VCaP (cell line): ENCODE measurements around the gene TNFRSF1B.

ENCODE experiments used
- H3K27ac ChIP-seq: fragments of 450-650 bp; 2 replicates; pipeline ENCODE4 v1.5.1; 2017
- TF ChIP-seq, protein P1 (sequence below): fragments of 450-650 bp; conservative IDR thresholded peaks from 2 replicates; pipeline ENCODE4 v1.5.1; 2017; ENCODE audit warnings: mild to moderate bottlenecking, moderate library complexity

TNFRSF1B gene

GRCh38 chr1:12200208-12200607, 33.4 kb downstream of the TNFRSF1B start:
- TF ChIP-seq, protein P1, sequence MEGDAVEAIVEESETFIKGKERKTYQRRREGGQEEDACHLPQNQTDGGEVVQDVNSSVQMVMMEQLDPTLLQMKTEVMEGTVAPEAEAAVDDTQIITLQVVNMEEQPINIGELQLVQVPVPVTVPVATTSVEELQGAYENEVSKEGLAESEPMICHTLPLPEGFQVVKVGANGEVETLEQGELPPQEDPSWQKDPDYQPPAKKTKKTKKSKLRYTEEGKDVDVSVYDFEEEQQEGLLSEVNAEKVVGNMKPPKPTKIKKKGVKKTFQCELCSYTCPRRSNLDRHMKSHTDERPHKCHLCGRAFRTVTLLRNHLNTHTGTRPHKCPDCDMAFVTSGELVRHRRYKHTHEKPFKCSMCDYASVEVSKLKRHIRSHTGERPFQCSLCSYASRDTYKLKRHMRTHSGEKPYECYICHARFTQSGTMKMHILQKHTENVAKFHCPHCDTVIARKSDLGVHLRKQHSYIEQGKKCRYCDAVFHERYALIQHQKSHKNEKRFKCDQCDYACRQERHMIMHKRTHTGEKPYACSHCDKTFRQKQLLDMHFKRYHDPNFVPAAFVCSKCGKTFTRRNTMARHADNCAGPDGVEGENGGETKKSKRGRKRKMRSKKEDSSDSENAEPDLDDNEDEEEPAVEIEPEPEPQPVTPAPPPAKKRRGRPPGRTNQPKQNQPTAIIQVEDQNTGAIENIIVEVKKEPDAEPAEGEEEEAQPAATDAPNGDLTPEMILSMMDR = no peak
- no peak overlapping the region for H3K27ac ChIP-seq

DNA sequence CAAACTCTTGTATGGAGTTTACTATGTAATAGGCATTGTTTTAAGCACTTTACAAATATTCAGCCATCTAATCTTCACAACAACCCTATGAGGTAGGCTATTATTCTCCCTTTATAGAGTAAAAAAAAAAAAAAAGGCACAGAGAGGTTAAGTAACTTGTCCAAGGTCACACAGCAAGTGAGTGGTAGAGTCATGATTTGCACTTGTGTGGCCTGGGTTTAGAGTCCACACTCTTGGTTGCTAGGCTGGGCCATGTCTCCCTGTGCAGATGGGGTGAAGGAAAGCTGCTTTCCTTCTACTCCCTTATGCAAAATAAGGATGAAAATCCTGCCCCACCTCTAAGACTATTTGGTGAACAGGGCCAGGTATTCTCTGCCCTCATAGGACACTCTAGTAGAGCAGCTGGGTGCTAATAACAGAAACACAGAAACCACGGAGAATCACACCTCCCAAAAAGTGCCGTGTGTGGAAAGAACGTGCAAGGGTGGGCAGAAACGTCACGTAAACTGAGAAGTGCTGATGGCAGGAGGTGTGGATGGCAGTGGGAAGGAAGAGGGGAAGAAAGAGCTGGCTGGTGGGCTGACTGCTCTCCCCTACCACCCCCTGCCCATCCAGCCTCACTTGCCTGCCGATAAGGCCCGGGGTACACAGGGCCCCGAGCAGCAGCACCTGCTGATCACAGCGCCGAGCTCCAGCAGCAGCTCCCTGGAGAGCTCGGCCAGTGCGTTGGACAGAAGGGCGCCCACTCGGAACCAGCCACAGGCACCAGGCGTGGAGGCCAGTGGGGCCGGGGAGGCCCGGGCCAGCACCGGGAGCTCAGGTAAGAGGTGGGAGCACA, 34.8 kb downstream of the TNFRSF1B start:
- TF ChIP-seq, protein P1 = no peak
- H3K27ac ChIP-seq = no peak overlapping the region

GRCh38 chr1:12202190-12202497, 35.4 kb downstream of the TNFRSF1B start:
- TF ChIP-seq, protein P1 = no peak
- no peak overlapping the region for H3K27ac ChIP-seq

DNA sequence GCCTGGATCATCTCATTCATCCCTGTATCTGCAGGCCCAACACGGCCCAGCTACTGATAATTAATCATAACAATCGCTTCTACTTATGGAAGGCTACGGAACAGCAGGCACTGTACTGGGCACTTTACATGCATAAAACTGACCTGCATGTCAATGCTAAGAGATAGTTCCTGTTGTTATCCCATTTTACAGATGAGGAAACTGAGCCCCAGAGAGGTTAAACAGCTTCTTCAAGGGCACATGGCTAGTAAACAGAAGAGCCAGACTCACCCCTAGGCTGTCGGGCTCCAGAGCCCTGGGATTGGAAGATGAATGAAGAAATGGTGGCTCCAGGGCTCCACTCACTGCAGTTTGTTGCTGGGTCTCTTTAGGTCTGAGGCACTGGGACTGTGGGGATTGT, 35.8 kb downstream of the TNFRSF1B start:
- H3K27ac ChIP-seq = no peak overlapping the region
- TF ChIP-seq, protein P1 = no peak

DNA sequence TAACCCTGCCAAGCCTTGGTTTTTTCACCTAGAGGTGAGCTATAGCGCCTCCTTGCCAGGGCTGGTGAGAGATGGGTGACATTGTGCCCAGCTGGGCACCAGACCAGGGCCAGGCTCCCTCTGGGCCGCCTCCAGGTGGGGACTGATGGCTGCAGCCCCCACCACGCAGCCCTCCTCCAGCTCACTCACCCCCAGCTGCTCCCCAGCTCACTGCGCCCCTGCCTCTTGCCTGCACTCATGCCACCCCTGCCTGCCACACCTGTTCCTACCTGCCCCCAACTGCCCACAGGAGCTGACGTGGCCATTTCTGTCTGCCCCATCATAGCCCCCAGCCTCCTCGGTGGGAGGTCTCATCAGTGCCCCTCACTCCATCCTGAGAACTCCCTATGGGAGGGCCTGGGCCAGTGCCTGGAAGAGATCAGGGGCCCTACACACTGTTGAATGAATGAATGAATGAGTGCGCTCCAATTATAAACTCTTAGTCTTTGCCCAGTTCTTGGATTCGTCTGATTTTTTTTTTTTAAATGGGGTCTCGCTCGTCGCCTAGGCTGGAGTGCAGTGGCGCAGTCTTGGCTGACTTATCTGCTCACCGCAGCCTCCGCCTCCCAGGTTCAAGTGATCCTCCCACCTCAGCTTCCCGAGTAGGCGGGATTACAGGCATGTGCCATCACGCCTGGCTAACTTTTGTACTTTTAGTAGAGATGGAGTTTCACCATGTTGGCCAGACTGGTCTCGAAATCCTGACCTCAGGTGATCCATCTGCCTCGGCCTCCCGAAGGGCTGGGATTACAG, 36.6 kb downstream of the TNFRSF1B start:
- no peak overlapping the region for H3K27ac ChIP-seq
- TF ChIP-seq, protein P1 = no peak

GRCh38 chr1:12204140-12204539, 37.3 kb downstream of the TNFRSF1B start:
- TF ChIP-seq, protein P1 = no peak
- H3K27ac ChIP-seq = no peak overlapping the region

DNA sequence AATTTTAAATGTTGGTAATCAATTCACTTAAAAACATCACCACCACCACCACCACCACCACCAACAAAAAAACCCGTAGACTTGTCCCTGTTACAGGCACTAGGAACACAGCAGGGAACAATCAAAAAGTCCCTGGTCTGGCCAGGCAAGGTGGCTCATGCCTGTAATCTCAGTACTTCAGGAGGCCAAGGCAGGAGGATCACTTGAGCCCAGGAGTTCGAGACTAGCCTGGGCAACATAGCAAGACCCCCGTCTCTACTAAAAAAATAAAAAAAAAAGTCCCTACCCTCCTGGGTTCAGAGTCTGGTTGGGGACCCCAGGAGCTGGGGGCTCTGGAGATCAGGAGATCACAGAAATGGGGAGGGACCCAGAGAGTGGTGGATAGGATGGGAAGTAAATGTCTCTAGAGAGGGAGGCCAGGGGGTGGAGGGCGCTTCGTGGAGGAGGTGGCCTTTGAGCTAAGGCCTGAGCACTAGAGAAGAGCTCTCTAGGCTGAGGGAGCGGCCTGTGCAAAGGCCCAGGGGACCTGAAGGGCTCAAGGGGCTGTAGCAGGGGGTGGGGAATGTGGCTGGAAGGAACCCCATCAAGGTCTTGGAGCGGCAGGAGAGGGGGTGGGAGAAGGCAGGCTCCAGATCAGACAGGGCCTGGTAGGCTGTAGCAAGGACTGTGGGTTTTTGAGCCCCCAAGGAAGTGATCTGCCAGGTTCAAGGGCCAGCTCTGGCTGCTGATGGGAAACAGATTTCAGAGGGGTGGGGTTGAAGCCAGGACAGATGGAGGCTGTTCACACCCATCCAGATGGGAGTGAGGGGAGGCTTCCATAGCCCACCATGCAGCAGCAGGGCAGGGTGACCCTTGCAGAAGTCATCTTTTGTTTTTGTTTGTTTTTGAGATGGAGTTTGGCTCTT, 38.2 kb downstream of the TNFRSF1B start:
- TF ChIP-seq, protein P1 = no peak
- H3K27ac ChIP-seq = no peak overlapping the region
